GM19240 (cell line): ENCODE measurements around the gene RS1.

ENCODE experiments used
- DNase-seq: peaks from one replicate; pipeline ENCODE4 v3.0.0; 2011; ENCODE audit warnings: low spot score; ENCODE audit not compliant: insufficient read length

The RS1 gene

GRCh38 chrX:18598413-18598812 lies 73.5 kb downstream of the RS1 start:
- DNase-seq, result no peak

DNA sequence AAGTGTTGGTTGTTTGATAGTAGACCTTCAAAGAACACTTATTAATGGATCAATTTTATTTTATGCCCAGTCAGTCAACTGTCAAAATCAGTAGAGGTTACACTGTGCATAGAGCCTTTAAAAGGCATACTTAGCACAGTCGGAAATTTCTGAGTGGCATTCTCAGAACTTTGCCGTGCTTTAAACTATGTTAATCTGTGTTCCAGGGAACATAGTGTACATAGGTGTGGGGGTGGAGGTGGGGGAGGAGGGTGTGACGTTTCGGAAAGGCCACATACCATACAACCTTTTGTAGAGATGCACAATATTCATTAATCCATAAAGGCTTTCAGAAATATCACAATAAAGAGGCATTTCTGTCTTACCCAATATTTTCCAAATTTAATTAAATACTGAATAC lies 75.8 kb downstream of the RS1 start:
- DNase-seq, result no peak

- DNase-seq, result no peak
These were observed 77.8 kb downstream of the RS1 start for GRCh38 chrX:18594079-18594478.

DNA sequence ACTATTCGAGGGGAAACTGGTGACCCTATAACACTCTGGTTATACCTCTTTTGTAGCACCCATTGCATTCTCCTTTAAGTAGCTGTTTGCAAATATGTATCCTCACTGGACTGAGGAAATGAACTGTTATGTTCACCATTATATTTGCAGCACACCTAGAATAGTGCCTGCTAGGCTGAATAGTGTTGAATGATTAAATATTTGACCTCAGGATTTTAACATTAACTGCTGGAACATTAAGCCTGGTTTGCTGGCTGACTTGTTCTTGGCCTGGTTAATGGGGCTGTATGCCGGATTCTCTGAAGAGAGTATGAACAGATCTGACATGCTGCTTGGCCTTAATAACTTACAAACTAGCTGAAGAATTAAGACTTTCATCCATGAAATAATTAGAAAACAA lies 80.1 kb downstream of the RS1 start:
- no peak for DNase-seq
